AG09319 (cell line): ENCODE measurements around the gene FLT4.

Source experiments
- DNase-seq: peaks from one replicate; pipeline ENCODE4 v3.0.0-alpha.2; 2010; ENCODE audit warnings: low read depth; ENCODE audit errors: extremely low read depth
- TF ChIP-seq, protein P1 (sequence below): IDR thresholded peaks from 2 replicates; pipeline ENCODE4 v1.5.1; 2011; ENCODE audit warnings: low read depth, mild to moderate bottlenecking, inconsistent platforms, low read length, moderate library complexity

FLT4 gene

DNA sequence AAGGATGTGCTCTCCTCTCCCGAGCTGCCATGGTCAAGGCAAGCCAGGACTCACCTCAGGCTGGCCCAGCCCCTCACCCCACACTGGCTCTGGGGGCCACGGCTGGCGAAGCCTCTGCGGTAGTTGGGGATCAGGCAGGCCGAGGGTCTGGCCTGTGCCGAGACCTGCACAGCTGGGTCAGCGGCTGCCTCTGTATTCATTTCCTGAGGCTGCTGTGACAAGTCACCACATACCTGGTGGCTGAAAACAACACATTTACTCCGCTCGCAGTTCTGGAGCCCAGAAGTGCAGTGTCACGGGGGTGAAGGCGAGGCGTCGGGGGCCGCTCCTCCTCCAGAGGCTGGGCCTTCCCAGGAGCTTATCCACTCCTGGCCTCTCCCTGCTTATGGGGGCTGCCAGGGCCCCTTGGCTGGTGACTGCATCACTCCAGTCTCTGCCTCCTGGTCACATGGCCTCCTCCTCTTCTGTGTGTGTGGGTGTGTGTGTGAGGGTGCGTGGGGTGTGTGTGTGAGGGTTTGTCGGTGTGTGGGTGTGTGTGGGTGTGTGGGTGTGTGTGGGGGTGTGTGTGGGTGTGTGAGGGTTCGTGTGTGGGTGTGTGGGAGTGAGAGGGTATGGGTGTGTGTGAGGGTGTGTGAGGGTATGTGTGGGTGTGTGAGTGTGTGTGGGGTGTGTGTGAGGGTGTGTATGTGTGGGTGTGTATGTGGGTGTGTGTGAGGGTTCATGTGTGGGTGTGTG is 54.9 kb downstream of the FLT4 start:
- DNase-seq = no peak
- TF ChIP-seq, protein P1, sequence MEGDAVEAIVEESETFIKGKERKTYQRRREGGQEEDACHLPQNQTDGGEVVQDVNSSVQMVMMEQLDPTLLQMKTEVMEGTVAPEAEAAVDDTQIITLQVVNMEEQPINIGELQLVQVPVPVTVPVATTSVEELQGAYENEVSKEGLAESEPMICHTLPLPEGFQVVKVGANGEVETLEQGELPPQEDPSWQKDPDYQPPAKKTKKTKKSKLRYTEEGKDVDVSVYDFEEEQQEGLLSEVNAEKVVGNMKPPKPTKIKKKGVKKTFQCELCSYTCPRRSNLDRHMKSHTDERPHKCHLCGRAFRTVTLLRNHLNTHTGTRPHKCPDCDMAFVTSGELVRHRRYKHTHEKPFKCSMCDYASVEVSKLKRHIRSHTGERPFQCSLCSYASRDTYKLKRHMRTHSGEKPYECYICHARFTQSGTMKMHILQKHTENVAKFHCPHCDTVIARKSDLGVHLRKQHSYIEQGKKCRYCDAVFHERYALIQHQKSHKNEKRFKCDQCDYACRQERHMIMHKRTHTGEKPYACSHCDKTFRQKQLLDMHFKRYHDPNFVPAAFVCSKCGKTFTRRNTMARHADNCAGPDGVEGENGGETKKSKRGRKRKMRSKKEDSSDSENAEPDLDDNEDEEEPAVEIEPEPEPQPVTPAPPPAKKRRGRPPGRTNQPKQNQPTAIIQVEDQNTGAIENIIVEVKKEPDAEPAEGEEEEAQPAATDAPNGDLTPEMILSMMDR = no peak

DNA sequence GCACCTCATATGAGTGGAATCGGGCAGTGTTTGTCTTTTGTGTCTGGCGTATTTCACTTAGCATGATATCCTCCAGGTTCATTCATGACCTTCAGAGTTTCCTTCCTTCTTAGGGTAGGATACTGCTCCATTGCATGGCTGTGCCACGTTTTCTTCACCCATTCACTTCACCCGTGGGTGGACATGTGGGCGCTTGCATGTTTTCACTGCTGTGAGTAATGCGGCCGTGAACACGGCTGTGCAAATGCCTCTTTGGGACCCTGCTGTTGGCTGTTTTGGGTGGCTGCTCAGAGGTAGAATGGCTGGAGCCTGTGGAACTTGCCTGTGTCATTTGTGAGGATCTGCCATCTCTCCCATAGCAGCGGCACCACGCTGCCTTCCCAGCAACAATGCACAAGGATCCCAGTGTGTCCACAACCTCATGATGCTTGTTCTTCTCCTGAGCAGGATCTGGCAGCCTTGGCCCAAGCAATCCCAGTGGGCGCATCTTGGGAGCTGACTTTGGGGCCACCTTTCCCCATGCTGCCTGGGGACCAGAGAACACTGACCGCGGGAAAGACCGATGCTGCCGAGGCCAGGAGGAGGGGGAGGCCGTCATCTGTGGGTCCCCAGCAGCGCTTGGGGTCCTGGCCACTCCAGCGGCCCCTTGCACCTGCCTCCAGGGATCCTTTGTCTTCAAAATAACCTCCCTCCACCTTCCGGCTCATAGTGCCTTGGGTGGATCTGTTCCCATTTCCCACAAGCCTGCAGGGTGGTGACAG is 55.8 kb downstream of the FLT4 start:
- TF ChIP-seq, protein P1 = no peak

DNA sequence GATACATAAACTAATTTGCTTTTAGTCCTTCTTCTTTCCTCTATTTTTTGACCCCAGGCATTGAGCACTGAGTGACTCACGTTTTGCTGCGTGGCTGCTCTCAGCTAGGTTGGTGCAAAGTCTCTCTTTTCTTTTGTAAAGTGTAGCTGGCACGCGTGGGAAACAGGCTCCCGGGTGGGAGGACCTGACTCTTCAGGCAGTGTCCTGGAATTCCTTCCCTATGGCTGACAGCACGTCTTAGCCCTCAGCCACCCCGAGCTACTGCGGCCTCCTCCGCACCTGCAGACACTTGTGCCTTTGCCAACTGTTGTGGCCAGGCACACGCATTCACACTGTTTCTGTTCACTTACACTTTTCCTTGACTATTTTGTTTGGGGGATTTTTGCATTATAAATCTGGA is 57.2 kb downstream of the FLT4 start:
- DNase-seq = no peak

More for the DNA sequence above, 55.8 kb downstream of the FLT4 start:
- DNase-seq = no peak

DNA sequence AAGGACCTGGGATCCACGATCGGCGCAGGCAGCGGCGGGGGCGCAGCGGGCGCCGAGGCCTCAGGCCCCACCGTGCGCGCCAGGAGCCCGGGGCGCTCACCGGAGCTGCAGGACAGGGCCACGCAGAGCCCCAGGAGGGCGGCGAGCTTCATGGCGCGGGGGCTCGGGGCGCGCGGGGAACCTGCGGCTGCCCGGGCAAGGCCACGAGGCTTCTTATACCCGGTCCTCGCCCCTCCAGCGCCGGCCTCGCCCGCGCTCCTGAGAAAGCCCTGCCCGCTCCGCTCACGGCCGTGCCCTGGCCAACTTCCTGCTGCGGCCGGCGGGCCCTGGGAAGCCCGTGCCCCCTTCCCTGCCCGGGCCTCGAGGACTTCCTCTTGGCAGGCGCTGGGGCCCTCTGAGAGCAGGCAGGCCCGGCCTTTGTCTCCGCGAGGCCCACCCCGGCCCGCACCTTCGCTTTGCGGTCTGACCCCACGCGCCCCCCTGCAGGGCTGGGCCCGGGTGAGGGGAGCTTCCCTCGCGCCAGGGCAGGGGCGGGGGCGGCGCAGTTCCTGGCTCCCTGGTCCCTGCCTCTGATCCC is 58.0 kb downstream of the FLT4 start, which contains the start of gene SCGB3A1:
Gene SCGB3A1, minus strand, starts transcription at position 189 of the 577 bp plus-strand sequence. Its CDS starts 37 bp downstream, at position 152.
- TF ChIP-seq, protein P1 = no peak
- DNase-seq = no peak

More for the DNA sequence above, 57.2 kb downstream of the FLT4 start:
- TF ChIP-seq, protein P1 = no peak

DNA sequence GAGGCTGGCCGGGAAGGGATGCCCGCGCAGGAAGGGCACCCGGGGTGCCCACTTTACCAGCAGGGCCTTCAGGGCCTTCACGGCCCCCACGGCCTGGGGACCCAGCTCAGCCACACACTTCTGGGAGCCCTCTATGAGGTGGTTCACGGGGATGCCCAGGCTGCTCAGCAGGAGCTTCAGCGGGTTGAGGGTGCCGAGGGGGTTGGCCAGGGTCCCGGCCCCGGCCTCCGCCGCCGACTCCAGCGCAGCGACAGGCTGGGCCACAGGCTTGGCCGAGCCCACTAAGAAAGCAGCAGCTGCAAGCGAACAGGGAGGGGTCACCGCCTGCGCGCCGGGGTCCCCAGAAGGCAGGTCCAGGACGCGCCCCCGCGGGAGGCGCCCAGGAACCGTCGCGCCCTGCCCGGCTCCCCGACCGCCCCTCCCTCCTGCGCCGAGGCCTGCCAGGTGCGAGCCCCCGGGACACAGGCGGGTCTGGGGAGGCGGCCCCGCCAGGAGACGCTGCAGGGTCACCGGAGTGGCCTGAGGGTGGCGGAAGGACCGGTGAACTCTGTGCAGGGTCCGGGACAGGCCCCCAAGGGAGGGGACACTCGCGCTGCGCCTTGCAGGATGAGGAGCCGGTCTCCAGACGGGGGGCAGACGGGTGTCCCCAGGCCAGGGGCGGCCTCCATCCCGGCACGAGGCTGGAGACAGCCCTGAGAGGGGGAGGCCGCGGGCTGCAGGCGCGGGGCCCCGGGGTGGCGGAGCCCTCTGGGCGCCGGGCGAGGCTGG is 58.7 kb downstream of the FLT4 start:
- TF ChIP-seq, protein P1 = no peak
- DNase-seq = no peak

DNA sequence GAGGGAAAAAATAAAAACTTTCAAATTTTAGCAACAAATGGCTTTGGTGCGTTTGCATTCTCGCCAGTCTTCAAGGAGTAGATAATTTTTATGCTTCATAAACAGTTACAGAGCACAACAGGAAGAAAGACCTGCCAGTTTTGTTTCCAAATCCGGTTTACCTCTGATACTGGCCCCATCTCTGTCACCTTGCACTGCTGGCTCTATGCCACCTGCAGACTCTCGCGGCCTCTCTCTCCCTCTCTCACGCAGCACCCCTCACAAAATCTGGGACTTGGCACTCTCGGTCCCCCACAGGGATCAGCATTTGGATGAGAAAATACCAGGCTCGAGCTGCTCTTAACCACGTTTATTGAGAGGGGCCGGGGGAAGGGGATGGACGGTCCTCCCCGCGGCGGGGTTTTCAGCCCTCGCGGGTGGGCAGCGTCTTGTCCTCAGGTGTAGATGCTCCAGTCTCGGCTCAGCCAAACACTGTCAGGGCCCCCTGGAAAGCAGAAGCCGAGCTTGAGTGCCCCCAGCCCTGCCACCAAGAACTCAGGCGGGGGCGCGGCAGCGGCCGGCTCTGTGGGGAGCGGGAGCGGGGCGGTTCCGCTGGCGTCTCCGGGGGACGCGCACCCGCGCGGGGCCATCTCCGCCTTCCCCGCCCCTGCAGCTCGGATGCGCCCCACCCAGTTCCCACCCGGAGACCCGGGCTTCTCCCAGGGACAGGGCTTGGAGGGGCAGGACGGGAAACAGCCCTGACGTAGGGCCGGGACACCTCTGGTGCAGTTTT is 59.4 kb downstream of the FLT4 start:
- TF ChIP-seq, protein P1 = no peak
- no peak for DNase-seq
